HG02623 (cell line): ENCODE measurements around the gene EGFL7.

Experiments used
- ATAC-seq: cut with Tn5 transposase; IDR thresholded peaks from one replicate; pipeline ENCODE4 v1.9.1; 2021; ENCODE audit warnings: moderate library complexity; ENCODE audit not compliant: unreplicated experiment

The EGFL7 gene

DNA sequence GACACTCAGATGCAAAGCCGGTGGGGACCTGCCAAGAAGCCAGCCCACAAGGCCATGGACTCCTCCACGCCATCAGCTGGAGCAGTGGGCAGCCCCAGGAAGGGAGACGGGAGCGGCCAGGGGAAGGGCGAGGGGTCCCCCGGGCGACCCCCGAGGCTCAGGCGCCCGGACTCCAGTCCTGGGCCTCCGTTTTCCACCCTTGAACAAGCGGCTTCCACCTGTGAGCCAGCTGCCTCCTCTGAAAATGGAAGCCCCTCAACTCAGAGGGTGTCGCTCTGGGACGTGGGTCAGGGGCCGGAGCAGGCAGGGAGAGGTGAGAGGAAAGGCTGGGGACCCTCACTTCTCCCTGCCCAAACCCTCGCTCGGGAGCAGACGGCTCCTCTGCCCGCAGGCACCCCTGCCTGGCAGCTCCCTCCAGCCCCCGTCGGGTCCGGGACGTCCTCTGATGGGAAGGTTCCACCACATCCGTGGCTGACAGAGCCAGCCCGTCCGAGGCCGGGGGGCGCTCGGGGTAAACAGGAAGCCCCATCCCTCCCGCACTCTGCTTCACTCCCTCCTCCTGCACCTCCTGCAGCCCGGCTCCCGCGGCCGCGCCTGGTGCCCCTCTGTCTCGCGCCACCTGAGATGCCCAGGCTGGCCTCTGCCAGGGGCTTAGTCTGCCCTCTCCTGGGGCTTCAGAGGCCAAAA lies 3.7 kb upstream of the EGFL7 start:
- no peak for ATAC-seq

DNA sequence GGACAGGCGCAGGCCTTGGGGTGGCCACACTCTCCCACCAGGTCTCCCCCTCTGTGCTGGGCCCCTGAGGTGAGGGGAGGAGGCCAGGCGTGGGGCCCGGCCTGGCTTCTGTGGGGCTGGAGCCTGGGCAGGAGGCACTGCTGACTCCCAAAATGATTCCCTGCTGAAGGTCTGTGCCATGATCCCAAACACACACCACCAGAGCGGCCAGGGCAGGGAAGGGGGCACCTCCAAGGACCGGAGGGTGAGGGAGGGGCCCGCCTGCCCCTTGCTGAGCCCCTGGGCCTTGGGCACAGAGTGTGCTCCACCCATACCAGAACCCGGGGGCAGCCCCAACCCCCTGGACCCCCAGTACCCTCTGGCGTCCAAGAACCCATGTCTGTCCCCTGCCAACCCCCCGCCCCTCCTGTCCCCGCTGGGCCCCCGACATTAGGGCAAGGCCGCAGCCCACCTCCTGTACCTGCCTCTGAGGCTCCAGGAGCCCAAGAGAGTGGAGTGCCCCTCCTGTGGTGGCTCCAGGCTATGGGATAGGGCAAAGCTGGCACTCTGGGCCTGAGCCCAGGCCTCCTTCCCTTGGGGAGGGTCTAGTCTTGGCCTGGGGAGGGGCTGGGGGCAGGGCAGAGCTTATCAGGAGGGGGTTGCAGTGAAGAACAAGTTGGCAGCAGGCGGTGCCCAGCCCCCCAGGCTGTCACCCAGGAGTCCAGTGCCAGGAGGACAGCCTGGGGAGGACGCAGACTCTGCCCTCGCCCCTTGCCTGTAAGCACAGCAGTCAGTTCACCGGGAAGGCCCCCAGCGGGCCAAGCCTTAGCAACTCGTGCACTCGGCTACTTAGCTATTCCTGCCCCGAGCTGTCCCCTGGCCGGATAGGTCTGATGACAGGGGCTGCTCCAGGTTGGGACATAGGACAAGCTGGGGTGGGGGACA lies 2.6 kb upstream of the EGFL7 start:
- ATAC-seq, result no peak

DNA sequence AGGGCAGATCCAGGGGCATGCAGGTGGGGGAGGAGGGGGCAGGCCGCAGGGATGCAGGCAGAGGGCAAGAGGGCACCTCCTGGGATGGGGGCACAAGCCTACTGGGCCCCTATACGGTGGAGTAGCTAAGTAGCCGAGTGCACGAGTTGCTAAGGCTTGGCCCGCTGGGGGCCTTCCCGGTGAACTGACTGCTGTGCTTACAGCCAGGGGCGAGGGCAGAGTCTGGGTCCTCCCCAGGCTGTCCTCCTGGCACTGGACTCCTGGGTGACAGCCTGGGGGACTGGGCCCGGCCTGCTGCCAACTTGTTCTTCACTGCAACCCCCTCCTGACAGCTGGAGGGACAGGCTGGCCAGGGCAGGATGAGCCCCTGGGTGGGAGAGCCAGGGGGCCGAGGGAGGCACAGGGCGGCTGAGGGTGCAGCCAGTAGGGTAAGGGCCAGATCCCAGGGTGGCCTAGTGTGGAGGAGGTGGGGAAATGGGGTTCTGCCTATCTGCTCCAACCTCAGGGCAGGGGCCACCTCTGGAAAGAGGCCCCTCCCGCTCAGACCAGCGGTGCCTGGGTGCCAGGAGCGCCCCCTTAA lies 1.7 kb upstream of the EGFL7 start:
- ATAC-seq, result no peak

DNA sequence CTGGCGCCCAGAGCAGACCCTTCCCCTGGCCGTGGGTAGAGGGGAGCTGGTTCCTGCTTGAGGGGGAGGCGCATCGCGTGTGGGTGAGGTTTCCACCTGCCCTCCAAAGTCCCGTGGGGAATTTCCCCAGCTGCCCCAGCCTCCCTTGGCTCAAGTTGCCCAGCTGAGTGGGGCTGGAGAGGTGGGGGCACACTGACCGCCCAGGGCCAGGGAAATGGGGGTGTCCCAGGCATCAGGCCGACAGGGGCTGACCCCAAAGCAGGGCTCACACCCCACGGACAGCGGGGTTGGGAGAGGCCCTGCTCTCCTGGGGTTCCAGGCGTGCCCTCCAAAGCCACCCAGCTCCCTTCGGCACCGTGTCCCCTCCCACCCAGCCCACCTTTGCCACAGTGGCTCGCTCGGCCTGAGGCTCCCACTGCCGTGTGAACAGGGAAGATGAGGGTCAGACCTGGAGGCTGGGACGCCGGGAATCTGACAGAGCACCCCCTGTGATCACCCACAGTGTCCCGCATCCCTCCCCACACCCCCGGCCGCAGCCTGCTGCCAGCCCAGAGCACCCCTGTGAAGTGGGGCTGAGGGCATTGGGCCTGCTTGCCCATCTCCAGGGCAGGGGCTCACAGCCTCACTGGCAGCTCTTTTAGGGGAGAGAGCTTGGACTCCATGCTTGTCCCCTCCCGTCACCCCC lies 933 bp upstream of the EGFL7 start:
- no peak for ATAC-seq

DNA sequence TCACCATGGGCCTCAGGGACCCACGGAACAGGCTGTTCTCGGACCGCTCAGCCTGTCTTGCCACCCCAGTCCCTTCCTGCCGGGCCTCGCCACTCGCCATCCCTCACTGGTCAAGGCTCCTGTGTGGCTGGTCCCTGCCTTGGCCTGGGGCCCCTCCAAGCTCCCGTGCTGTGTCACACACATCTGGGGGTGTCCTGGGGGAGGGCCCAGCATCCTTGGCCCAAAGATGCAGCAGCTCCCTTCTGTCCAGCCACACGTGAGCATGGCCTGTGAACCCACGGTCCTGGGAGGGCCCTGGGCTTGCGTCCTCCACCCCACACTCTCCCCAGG lies 425 bp upstream of the EGFL7 start:
- ATAC-seq, result no peak

DNA sequence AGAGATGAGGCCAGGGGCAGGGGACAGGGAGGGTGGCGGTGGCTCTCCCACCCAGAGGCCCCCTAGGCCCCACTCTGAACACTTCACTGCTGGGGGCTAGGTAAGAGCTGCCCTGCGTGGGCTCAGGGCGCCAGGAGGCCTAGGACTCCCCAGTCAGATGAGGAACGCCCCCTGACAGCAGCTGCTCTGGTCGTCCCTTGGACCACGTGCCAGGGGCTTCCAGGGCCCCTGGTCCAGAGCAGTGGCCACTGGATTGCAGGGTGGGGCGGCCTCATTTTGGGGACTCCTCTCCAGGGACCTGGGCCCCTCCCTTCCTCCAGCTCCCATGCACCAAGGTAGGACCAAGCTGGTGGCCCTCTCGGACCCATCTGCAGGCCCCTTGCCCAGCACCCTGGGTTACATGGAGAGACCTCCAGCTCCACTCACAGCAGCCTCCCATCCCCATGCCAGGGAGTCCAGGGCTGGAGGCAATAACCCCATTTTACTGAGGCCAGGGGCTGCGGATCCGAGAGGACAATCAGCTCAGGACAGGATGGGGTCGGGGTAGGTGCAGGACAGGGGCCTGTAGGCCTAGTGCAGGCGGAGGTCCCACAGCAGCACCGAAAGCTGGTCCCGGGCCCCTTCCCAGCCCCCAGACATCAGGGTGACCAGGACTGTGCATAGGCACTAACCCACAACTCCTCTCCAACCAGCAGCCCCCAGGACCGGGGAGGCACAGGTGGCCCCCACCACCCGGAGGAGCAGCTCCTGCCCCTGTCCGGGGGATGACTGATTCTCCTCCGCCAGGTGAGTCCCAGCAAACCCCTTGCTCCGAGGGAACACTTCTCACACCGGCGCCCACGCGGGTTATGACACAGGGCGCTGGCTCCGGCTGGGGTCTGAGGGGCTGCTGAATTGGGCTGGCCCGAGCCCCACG lies 1.5 kb downstream of the EGFL7 start:
- ATAC-seq, result no peak

DNA sequence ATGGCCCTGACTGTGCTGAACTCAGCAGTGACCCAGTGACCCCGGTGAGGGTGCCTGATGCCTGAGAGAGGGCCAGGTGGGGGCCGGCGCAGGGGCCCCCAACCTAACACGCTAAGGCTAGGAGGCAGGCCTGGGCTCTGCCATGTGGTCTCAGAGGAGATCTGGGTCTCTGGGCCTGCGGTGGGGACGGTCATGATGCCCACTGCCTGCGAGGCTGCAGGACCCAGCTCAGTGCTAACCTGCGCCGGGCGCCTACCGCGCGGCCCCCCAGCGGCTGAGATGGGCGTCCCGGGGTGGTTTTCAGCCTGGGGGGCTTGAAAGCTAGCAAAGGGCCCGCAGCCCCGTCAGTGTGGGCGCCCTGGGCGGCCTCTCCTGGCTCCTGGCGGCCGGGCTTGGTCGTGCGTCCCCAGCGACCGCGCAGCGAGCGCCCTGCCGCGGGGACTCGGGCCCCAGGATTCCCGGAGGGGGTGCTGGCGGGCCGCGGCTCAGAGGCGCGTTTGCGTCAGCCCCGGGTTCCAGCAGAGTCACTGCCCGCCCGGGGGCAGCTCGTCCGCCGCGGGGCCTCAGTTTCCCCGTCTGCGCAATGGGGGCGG lies 2.5 kb downstream of the EGFL7 start:
- no peak for ATAC-seq

DNA sequence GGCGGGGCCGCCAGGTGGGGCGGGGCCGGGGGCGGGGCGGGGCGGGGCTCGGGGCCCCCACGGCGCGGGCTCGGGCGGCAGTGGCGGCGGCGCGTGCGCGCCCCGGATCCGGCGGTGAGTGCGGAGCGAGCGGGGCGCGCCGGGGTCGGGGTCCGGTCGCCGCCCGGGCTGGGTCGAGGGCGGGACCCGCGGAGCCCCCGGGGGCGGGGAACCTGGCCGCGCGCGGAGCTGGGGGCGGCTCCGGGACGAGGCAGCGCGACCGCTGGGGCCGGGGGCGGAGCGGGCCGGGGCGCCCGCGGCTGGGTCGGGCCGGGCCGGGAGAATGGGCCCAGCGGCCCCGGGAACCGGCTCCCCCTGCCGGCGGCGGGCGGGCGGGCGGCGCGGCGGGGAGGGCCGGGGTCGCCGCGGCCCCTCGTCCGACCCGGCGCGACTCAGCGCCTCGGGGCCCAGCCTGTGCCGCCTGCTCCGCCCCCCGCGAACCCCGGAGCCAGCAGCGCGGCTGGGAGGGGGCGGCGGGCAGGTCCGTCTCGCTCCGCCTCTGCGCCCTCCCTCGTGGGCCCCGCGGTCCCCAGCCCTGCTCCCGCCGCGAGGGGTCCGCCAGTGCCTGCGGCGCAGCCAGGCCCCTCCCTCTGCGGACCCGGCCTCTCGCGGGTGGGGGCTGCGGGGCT lies 3.1 kb downstream of the EGFL7 start:
- no peak for ATAC-seq

DNA sequence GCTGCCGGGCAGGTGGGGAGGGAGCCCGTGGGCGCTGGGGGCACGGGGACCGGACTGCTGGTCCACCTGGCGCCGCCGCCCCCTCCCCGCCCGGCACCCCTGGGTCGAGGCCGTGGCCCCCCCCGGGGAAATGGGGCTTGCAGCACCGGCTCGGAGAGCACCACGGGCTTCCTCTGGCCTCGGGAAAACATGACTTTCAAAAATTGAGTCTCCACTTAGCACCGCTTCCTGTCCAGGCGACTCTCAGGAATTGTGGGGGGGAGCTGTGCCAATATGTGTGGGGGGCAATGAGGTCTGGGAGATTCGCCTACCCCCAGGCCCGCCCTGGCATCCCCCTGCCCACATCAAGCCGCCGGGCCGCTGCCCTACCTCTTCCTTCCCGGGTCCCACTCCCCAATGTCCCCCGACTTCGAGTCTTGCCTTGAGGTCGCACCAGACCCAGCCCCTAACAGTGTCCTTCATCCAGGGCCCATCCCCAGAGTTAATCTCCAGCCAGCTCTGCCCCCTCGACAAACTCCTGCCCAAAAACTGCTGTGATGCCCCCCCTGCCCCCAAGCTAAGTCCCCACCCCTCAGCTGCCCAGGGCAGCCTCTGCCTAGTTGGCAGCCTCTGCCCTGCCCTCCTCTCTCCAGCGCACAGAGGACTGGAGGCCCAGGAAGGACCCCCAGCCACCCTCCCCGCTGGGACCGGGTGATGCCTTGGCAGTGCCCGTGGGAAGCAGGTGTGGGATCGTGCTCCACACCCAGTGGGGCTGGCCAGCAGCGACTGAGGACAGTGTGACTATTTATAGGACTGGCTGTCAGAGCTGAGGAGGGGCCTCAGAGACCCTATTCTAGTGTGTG lies 3.9 kb downstream of the EGFL7 start:
- no peak for ATAC-seq

DNA sequence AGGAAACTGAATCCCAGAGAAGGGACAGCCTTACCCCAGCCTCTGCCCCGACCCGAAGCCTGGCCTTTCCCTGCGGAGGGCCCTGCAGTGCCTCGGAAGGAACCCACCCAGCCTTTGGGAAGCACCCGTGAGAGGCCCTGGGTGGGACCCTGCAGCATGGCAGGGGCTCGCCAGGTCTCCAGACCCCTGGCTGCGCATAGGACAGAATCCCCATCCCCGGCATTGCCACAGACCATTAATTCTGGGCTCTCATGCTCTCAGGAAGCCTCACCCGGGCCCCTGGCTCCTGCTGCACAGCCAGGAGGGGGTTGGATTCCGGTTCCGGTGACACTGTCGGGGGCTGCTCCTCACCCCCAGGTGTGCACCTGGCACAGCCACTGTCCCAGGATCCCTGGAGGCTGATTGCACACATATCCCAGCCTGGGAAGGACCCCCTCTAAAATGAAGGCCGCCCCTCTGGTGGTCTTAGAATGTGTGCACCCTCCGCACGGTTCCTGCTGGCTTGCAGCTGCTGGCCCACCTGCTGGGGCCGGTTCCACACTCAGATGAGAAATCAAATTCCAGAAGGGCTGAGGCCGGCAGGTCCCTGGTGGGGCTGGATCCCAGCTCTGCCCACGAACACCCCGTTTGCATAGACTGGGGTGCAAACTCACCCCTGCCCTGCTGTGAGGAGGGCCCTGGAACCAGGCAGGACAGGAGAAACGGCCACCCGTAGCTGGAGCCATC lies 4.7 kb downstream of the EGFL7 start:
- ATAC-seq, result no peak

DNA sequence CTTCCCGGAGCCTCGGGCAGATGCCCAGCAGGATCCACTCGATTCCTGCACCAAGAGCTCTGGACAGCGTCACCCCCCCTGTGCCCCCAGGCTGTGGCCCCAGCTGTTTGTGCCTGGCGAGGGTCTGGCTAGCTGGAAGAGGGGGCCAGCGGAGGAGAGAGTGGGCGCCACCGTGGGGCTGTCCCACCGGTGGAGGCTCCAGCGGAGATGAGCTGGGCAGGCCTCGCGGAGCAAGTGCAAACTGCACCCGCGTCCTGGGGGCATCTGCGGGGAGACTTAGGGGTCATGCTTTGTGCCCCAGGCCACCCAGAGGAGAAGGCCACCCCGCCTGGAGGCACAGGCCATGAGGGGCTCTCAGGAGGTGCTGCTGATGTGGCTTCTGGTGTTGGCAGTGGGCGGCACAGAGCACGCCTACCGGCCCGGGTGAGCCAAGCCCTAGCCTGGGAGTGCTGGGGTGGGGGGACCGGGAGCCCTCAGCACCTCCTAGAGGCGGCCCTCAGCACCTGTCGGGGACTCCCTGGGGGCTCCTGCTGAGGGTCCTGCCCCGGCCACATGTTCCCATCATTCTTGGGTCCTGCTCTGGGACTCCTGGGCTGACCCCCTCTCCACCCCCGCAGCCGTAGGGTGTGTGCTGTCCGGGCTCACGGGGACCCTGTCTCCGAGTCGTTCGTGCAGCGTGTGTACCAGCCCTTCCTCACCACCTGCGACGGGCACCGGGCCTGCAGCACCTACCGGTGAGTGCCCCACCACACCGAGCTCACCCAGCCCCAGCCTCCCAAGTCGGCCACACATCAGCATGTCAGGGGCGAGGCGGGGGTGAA lies 5.4 kb downstream of the EGFL7 start:
- no peak for ATAC-seq

DNA sequence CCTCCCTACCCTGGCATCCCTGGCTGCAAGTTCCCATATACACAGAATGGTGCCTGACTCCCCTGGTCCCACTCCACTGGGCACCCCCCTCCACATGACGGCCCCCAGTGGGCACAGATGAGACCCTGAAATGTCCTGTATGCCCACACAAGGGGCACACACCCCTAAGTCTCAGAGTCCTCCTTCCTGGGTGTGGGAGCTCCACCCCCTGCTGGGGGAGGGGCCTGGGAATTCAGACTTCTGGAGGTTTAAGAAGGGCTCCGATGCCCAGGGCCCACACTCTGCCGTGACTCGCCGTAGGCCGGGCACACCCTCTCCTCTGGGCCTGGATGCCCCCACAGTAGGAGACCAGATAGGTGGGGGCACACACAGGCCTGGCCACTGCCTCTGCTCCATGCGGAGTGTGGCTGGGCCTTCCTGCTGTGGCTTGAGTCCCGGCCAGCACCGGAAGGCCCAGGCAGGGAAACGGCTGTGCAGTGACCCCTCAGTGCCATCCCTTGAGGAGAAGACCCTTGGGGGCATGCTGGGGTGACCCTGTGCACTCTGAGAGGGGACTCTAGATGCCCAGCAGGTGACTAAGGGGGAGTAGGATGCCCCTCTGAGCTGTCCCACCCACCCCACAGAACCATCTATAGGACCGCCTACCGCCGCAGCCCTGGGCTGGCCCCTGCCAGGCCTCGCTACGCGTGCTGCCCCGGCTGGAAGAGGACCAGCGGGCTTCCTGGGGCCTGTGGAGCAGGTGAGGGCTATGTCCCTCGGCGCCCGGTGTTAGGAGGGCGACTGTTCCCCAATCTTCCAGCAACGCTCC lies 6.5 kb downstream of the EGFL7 start:
- no peak for ATAC-seq

DNA sequence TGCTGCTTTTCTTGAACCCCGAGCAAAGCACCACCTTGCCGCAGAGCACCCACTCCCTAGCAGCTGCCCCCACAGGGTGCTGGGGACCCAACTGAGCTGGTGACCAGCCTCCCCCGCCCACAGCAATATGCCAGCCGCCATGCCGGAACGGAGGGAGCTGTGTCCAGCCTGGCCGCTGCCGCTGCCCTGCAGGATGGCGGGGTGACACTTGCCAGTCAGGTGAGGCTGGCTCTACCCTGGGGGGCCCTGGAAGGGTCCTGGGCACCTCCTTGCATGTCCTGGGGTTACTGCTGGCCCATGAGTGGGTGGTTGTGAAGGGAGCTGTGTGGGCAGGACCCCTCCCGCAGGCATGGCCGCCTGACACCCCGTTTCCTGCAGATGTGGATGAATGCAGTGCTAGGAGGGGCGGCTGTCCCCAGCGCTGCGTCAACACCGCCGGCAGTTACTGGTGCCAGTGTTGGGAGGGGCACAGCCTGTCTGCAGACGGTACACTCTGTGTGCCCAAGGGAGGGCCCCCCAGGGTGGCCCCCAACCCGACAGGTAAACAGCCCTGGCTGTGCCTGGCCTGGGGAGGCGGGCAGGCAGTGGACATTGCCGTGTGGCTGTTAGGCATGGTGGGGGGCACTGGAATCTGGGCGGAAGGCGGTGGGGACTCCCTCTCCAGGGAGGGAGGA lies 7.2 kb downstream of the EGFL7 start:
- ATAC-seq, result no peak

DNA sequence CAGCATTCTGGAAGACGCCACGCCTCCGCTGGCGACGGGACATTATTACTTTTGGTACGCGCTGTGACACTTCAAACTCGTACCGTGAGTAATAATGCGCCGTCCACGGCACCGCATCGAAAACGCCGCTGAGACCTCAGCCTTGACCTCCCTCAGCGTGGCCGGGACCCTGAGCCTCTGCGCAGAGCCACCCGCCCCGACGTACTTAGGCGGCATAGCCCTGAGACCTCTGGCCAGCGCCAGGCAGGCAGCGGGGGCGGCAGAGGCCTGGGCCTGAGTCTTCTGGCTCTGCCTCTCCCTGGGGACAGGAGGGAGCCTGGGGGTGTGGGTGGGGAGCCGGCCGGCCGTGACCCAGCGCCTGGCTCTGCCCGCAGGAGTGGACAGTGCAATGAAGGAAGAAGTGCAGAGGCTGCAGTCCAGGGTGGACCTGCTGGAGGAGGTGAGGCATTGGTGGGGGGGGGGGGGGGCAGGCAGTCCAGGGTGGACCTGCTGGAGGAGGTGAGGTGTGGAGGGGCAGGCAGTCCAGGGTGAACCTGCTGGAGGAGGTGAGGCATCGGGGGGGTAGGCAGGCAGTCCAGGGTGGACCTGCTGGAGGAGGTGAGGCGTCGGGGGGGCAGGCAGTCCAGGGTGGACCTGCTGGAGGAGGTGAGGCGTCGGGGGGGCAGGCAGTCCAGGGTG lies 8.0 kb downstream of the EGFL7 start:
- ATAC-seq, result no peak

DNA sequence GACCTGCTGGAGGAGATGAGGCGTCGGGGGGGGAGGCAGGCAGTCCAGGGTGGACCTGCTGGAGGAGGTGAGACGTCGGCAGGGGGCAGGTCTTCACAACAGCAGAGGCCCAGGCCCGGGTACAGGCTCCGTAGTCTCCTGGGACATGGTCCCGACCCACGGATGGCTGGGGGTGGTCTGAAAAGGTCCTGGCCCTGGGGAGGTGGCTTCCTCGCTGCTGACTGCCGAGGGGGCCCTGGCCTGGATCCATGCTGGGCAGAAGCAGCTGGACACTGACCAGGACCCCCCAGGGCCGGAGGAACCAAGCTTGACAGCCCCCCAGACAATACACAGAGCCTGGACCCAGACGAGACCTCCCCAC lies 8.5 kb downstream of the EGFL7 start:
- no peak for ATAC-seq
